Fibroblast of peridontal ligament (primary cell): ENCODE results near the gene CNTN1.

Experiments used
- DNase-seq: peaks from one replicate; pipeline ENCODE4 v3.0.0-alpha.2; 2010; ENCODE audit errors: extremely low read depth

The CNTN1 gene

DNA sequence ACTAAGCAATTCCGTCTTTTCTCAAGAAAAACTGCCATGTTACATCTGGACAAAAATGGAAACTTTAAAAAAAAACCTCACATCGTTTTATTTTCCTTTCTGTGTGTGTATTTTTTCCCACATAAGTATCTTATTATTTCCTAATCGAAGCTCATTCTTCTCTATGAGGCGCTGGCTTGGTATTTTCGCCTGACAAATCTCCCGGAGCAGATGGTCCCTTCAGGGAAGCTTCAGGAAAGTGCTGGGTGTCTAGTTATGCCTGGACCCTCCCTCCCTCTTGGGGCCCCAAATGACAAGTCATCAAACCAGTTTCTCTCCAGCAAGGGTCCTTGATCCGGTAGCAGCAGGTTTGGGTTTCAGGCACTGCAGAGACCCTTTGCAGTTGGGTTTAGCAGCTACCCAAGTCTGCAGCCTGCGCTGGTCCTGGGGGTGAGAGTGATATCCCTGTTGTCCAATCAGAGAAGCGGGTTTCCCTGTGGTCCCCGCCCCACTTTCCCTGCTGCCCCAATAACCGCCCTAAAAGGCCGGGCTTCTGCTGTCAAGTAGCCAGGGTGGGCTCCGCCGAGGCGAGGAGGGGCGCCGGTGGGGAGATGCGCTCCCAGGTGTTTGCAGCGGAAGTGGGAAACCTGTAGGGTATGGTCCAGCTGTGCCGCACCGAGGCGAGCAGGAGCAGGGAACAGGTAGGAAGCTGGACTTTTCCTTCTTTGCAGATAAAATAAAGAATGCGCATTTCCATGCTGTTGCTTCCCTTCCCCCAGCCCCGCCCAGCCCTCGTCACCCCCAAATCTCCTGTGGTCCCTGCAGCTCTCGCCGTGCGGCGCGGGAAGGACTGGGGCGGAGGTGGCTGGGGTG, at the start of gene CNTN1:
Gene CNTN1 (plus strand): TSS at position 527 of the 852 bp plus-strand sequence.
- peak; percentile 33 for DNase-seq

DNA sequence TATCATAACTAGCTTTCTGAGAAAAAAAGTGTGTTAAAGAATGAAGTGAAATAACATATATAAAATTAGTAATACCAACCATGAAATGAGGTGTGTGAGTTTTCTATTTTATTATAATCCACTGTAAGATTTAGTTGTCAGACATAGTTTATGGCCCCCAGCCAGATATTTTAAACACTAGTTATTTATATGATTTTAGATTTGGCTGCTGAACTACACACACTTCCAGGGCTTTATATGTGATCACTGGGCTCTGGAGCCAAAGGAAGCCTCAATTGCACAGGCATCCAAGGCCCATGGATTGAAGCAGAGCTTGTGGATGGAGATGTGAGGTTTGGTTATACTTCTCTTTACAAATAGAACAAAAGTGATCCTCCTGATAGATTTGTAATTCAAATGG, 48.7 kb upstream of the CNTN1 start:
- DNase-seq = no peak

DNA sequence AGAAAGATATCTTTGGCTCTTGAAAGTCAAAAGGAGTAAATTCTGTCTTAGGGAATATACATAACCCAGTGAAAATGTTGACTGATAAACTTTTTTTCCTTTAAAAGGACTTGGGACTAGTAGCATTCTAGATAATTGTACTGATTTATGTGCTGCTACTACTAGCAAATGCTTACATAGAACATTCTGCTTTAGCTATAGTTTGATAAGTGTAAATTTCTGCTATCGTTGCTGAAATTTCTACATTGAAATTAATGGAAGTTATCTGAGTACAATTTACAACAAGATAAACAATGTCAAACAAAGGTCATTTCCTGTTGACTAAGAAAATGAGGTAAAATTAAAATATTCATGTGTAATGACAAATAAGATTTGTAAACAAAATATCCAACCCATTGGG, 48.3 kb upstream of the CNTN1 start:
- DNase-seq = no peak

DNA sequence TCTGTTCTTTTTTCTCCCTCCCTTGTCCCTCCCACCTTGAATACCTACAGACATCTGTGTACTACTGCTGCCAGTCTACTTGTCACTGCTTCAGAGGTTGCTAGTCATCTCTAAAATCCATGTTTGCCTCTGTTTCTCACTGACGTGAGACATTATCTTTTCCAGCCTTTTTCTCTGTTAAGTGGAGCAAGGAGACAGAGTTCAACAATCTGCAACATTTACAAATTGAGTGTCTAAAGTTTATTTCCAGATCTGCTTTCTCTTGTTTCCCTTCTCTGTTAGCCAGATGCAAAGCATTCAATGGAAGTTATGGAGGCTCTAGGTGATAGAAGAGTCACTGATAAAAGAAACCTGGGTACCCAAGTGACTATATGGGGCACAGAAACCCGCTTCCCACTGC, 47.5 kb upstream of the CNTN1 start:
- DNase-seq = no peak

DNA sequence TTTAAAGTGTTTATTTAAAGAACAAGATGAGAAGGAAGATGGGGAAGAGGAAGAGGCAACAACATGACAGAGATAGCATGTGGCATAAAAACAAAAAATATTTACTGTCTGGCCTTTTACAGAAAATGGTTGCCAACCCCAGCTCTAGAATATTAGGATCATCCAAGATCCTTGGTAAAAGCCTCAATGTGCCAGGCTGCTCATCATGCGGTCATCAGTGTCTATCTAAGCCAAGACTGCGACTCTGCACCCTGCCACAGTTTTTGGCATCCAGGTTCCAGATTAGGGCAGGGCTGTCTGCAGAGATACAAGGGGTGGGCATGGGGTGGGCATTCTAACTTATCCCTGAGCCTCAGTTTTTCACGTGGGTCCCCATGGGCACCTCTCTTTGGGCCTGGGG, 46.9 kb upstream of the CNTN1 start:
- no peak for DNase-seq

DNA sequence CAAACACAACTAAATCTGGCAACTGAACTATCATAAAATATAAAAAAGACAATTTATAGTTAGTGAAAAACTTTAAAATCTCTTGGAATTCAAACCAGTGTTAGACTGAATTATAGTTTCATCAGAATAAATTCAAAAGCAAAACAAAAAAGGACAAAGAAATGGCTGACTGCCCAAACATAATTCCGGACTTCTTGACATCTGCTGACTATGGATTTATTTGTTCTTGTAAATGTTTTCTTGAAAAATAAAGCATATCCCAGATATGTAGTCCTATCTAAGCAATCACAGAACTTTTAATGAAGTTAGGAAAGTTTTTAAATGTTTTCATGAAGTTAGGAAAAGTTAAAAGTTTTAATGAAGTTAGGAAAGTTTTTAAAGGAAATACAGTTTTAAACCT, 45.8 kb upstream of the CNTN1 start:
- no peak for DNase-seq

DNA sequence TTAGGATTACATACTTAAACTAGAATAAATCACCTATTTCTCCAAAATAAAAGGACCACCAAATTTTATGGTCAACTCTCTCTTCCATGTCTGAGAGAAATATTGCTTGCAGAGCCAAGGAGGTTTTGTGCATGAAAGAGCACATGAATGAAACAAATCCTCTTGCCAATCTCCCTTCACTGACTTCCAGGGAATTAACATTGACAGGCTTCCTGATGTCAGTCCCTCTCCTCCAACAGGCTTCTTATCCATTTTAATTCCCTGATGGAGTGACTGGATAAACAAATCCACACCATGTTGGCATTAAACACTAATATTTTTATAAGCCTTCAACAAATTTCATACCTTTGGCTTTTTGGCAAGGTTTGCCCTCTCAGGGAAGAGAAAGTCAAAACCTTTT, 45.3 kb upstream of the CNTN1 start:
- DNase-seq = no peak

DNA sequence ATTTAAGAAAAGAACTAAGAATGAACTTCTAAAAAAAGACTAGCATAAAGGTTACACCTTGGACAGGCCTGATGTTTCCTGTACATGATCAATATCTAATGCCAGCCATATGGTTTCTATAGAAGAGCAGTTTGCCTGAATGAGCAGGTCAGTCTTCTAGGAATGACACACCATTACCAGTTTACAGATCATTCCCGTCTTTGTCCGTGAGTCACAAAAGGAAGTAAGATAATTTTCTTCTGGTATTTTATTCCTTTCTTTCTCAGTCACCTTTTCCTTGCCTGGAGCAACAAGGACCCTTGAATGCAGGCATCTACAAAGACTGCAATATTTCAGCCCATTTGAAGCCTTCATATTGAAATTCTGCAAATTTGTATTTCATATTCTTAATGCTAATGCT, 44.6 kb upstream of the CNTN1 start:
- DNase-seq = no peak

DNA sequence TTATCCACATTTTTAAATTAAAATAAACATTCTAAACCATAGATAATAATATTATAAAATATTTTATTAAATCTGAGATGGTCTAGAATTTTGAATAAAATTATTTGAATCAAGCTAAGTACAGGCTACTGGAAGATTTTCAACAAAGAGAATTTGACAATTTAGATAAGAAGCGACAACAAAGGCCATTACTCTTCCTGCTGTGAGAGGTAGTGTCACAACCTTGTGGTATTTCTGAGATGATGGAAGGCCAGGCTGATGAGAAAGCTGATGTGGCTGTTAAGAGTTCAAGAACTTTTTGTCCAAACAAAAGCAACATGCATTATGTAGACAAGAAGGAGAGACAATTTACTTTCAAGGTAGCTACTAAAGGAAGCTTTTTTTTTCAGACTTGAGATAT, 43.7 kb upstream of the CNTN1 start:
- no peak for DNase-seq

DNA sequence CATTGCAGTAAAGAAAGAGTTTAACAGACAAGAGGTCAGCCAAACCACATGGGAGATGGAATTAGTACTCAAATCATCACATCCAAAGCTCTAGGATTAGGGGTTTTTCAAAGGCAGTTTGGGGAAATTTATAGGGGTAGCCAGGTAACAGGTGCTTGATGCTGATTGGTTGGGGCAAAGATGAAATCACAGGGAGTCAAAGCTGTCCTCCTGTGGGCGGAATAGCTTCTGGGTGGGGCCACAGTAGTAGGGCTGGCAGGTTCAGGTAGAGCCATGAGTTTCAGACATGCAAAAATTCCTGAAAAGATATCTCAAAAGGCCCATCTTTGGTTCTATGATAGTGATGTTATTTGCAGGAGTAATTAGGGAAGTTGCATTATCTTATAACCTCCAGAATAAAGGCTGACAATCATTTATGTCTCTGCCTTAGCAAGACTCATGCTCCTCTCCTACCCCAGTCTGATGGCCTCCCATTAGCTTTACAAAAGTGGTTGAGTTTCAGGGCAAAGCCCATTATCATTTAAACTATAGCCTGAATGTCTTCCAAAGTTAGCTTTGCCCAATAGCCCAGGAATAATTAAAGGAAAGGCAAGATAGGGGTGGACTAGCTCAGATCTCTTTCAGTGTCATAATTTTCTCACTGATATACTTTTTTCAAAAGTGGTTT, 42.1 kb upstream of the CNTN1 start:
- DNase-seq = no peak

DNA sequence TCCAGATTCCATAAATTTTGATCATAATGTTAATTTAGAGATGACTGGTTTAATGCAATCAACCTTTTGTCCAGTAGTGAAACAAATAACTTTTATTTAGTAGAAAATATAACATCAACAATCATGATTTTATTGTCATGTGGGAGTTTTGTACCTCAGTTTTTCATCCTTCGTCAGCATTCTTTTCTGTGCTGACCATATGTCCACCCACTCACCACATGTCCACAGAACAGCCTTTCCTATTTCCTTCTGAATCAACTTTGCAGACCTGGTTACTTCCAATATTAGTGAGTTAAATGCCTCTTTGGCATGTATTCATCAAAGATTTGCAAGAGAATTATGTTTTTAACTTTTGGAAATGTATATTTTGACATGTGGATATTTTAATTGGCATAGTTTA, 36.8 kb upstream of the CNTN1 start:
- DNase-seq = no peak

DNA sequence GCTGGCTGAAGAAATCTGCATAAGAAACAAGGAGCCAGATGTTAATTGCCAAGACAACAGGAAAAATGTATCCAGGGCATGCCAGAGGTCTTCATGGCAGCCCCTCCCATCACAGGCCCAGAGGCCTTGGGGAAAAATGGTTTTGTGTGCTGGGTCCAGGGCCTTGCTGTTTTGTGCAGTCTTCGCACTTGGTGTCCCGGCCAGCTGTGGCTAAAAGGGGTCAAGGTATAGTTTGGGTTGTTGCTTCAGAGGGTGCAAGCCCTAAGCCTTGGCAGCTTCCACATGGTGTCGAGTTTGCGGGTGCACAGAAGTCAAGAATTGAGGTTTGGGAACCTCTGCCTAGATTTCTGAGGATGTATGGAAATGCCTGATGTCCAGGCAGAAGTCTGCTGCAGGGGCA, 29.9 kb upstream of the CNTN1 start:
- DNase-seq = no peak

DNA sequence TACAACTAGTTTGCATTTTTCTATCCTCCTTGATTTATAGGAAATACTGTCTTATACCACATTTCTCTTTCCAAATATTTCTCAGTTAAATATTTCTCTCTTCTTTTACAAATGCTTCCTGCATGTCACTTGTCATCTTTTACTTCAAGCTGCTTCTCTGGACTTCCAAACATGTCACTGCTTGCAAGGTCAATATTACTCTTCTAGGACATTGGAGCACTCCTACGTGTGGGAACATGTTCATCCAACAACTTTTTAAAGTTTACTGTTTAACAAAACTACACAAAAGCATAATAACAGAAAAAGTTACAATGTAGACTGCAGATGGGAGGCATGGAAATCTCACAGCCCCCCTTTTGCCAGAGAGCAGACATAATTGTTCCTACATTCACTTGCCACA, 28.5 kb upstream of the CNTN1 start:
- DNase-seq = no peak

DNA sequence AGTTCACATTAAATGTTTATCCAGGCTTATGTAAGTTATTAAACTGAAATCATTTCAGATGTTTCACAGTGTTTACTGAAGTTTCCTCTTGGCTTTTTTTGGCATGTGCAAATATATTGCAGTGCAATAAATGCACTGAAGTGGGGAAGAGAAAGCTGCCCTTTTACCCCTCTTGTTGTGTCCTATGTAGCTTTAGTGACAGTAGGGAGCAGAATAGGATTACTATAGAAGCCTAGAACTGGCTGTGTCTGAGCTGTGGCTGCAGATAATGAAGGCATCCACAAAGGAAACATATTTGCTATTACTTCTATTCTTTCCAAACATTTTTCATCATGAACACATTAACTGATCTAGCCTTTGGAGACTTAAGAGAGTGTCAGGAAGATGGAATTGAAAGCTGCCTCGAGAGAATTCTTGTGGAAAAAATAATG, 24.1 kb upstream of the CNTN1 start:
- DNase-seq = no peak

DNA sequence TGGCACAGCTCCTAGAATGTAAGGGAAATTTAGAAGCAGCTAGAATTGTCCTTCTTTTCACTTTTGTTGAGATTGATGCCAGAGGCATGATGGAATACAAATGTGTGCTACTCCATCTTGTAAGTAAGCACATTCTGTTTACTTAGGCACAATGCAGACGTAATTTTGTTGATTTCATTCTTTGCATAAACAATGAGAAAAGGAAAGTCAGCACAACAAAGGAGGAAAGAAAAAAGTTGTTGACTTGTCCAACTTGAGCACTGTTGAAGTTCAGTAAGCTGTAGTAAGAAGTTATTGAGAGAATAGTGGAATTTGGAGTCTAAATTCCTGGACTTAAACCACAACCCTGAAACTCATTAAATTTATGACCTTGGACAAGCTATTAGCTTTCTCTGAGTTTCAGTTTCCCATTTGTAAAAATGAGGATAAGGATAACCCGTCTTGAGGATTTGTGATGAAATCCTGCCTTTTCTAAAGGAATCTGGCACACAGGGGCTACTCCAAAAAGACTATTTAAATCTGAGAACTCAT, 19.4 kb upstream of the CNTN1 start:
- no peak for DNase-seq

DNA sequence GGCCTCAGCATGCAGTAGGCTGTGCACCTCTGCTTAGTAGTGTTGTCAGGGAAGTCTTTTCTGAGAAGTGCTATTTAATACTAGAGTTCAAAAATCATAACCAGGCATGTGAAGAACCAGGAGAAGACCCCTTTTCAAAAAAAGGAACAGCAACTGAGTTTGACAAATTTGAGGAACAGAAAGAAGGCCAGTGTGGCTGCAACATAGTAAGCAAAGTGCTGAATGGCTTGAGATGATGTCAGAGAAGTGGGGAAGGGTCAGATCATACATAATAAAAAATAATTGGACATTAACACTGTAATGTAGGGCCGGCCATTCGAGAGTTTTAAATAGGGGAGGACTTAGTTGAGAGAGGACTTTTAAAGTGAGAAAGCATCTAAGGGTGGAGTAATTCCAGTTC, 11.1 kb upstream of the CNTN1 start:
- no peak for DNase-seq

DNA sequence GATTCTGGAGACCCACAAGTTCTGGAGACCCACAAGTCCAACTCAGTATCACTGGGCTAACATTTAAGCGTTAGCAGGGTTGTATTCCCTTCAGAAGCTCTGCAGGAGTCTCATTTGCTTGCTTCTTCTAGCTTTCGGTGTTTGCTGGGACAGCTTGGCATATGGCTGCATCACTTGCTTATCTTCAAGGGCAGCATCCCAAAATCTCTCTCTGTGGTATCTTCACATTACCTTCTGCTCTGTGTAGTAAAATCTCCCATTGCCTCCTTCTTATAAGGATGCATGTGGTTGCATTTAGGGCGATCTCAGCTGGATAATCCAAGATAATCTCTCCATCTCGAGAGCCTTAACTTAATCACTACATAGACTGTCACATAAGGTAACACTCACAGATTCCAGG, 7.3 kb upstream of the CNTN1 start:
- no peak for DNase-seq

DNA sequence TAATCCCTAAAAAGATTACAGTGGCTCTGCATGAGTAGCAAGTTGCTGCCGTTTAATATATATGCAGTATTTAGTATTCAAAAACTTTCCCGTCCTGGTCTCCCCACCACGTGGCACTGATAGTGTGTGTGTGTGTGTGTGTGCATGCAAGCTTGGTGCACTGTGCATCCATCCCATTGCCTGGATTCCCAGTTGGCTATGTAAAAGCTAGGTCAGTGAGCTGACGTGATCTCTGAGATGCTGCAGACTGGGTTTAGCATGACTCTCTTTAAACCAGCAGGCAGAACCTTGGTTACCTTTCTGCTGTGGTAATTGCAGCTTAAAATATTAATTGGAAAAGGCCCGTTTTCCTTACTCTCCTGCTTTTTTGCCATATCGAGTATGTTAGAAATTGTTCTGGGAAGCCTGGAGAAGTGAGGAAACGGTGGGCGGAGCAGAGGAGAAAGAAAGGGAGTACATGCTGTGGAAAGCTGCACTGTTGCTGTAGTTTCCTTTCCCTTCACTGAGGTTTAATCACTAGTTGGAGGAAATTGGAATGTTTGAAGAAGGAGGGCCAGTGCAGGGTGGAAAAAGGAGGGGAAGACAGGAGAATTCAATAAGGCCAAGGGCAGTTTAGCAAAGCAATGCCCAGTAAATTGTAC, 4.0 kb upstream of the CNTN1 start:
- no peak for DNase-seq

DNA sequence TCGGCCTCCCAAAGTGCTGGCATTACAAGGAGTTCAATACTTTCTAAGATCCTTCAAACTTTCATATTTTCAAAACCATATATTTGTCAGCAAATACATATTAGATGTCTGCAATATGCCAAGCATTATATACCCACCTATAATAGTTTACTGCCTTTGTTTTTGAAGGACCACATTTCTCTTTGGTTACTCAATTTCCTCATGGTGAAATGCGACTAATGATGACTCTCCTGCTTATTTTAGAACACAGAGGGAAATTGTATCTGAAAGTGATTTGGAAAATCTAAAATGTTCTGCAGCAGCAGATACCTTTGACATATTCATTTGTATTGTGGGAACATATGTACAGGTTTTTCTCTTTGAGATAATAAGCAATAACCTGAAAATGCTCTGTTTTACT, 2.7 kb upstream of the CNTN1 start:
- no peak for DNase-seq

DNA sequence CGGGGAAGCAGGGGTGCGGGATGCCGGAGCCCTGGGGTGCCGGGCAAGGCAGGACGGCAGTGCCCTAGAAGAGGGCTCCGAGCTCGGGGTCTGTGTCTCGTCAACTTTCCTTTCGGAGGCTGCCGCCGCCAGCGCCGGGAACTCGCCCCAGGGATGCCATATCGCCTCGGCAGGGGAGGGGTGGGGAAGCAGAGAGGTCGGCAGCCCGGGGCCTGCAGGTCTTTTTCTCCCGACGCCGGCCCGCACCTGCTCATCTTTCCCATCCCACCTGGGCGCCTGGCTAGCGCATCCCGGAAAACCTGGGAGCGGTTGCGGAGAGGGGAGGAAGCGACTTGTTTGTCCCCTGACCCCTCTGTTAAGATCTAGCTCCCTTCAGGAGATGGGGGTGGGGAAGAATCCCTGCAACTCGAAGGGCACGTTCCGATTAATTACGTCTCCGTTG, 547 bp downstream of the CNTN1 start:
- DNase-seq = no peak

DNA sequence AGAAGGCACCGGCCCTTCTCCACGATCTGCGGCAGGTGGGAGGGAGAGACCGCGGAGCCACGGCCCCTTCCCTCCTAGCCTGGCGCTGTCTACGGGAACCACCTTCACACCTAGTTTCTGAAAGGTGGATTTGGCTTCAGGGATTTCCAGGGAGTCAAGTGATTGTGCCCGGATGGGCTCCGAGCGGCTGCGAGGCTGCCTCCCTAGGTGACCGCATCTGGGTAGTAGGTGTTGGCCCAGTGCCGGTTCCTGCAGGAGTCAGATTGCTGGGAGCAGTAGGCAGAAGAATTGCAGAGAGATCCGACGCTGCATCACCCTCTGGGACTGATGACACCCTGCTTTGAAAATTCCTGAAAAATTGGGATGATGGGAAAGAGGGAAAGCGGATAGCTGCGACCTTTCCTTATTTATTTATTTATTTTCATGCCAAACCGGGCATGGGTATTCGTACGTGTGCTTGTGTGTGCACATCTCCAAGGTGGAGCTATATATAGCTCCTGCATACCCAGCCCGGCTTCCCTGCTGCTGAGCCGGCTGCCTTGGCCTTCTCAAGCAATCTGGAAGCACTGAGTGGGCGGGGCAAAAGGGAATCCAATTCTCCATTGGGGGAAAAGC, 1.1 kb downstream of the CNTN1 start:
- no peak for DNase-seq

DNA sequence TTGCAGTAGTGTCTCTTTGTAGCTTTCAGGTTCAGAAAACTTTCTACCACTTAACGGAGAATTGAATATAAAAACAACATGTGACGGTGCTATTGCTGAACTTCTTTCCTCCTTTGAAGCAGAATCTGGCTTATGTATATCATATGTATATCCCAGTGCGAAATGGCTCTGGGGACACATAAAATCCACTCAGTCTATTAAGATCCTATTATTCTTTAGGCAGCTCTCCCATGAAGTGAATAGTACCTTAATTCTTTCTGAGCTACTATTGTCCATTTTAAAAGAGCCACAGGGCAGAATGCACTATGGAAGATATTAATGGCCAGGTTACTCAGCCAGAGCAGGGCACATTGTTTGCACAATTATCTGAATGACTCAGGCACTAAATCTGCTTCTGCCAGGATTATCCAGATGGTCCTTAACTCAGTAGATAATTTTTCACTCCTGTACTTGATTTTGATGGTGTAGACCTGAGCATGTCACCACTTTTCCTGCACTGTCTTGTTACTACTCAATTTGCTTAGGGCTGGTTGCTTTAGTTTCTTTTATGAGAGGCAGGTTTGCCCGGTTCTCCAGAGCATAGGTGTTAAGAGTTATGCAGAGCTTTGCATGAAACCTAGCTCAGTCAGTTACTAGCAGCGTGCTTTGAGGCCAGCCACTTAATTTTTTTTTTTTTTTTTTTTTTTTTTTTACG, 5.5 kb downstream of the CNTN1 start:
- no peak for DNase-seq
